ENCODE measurements around the gene KCNJ14. TPM values are rescaled to one million over a fixed set of nuclear protein-coding genes. Genes with fewer than 3 reads are reported as not detected.
A peak's percentile ranks its signal among the peaks of the same experiment; 100 is the strongest.

Gene KCNJ14
- total and polyA plus RNA-seq, 2 of the 4 experiments (the other 2 are of a cell fraction), result 0.18 to 0.39 TPM

- H2AK5ac ChIP-seq (ENCODE audit: low read depth, low read length), result 0 out of 2 replicates have a peak overlapping the region, but pooled peaks have one; percentile 39
- in situ Hi-C loops (cut with MboI; ENCODE audit: low sequenced_read_pairs), result no loop called here
- H3K9me1 ChIP-seq (ENCODE audit: insufficient read depth, low read length), result peaks cover 22% of the 10 kb centered on the region
- peaks cover 0 to 9% of the 10 kb centered on the region in 2 experiments; a peak in 1 of 4 replicates for H3K79me1 ChIP-seq (ENCODE audit: low read depth in 1 of 2, low read length in 2 of 2)
- H2BK120ac ChIP-seq (ENCODE audit: low read depth, low read length), result no peak overlapping the region
- no peak overlapping the region for H4K8ac ChIP-seq (ENCODE audit: low read depth in 2 of 2, low read length in 2 of 2)
- peak; percentile 42; the same call in 1 of the 2 replicates for TF ChIP-seq POLR2A (IDR thresholded peaks at IDR 0.05; ENCODE audit: low read depth, low read length)
- no peak for TF ChIP-seq CTCF (conservative IDR thresholded peaks at IDR 0.05; ENCODE audit: low read depth, low read length)
- WGBS, 2 experiments (ENCODE audit: extremely low coverage in 2 of 2, insufficient read length in 1 of 2), result 84% methylated on average over 5 of the region's 16 CpGs; no CpG with 5 or more reads in 1 of the 2 experiments
- H2AFZ ChIP-seq (replicated peaks; ENCODE audit: low read length, poor library complexity), result no peak overlapping the region
- ChIA-PET POLR2A (ENCODE audit: unreplicated experiment) (no interaction called here), CTCF (no interaction called here)
- H2BK20ac ChIP-seq (ENCODE audit: low read depth, low read length), result no peak overlapping the region
- peaks cover 6% of the 10 kb centered on the region; the same call in 1 of the 2 replicates for H3K36me3 ChIP-seq (ENCODE audit: control insufficient read depth, insufficient read depth, low read length)
- dilution Hi-C loops (cut with HindIII; ENCODE audit: low sequenced_read_pairs, unreplicated experiment), result no loop called here
- BruUV-seq (replicated peaks), result no TSS peak
- H3K18ac ChIP-seq (ENCODE audit: low read depth, low read length), result no peak overlapping the region
- no peaks in the 10 kb centered on the region for H3K27me3 ChIP-seq (ENCODE audit: control insufficient read depth, insufficient read depth, low read length)
- H3K4ac ChIP-seq (ENCODE audit: low read depth, low read length), result no peak overlapping the region
- H3K9me3 ChIP-seq (ENCODE audit: control insufficient read depth, insufficient read depth, low read length), result no peaks in the 10 kb centered on the region
- H3K14ac ChIP-seq (replicated peaks; ENCODE audit: low read depth, low read length), result no peak overlapping the region
- no peak overlapping the region for H4K5ac ChIP-seq (ENCODE audit: low read depth, low read length)
- no peak for ATAC-seq (ENCODE audit: low read depth)
- no peak overlapping the region for H3K9ac ChIP-seq (ENCODE audit: low read depth, low read length)
- H2BK5ac ChIP-seq (ENCODE audit: low read depth, low read length, poor library complexity, severe bottlenecking), result no peak overlapping the region
- DNase-seq, result no peak
- no peak overlapping the region for H2BK15ac ChIP-seq (ENCODE audit: low read depth, low read length)
- intact Hi-C loops (cut with micrococcal nuclease), result no loop called here
- H3K27ac ChIP-seq (ENCODE audit: insufficient read depth, low read length), result no peak overlapping the region
- H4K20me1 ChIP-seq (ENCODE audit: insufficient read depth, low read length), result peaks cover 20% of the 10 kb centered on the region
- peak overlapping the region; percentile 1 for H2AK9ac ChIP-seq (replicated peaks; ENCODE audit: low read depth, low read length, poor library complexity)
- H3K56ac ChIP-seq (ENCODE audit: extremely low read depth, insufficient read depth, low read length), result no peak overlapping the region
- H3K4me3 ChIP-seq (ENCODE audit: insufficient read depth, low read depth, low read length), result no peak overlapping the region
- H3K4me2 ChIP-seq (ENCODE audit: low read depth, low read length), result no peak overlapping the region
- no peak overlapping the region for H3K23ac ChIP-seq (ENCODE audit: low read depth, low read length)
- H4K91ac ChIP-seq (ENCODE audit: insufficient read depth, low read depth, low read length), result no peak overlapping the region
- peaks cover 27% of the 10 kb centered on the region for H3K4me1 ChIP-seq (ENCODE audit: control insufficient read depth, insufficient read depth, low read length)
Measured at GRCh38 chr19:48484247-48484893, 29.0 kb downstream of the KCNJ14 start.

All from IMR-90 (cell line).